Mucosa of rectum (tissue), 2 donors: ENCODE measurements around the gene RNF212.
A peak's percentile ranks its signal among the peaks of the same experiment; 100 is the strongest.
"Not testable (repeated sequence)": the region's sequence is repeated elsewhere in the genome, so short reads cannot be mapped to it uniquely, and the experiment has no call there.

Experiments
- H3K27ac ChIP-seq, 2 donors: one replicate each; pipeline ENCODE4 v1.7.0; 2013; ENCODE audit warnings: inconsistent platforms in 2 of 2, low read depth in 2 of 2, low read length in 2 of 2
- H3K27me3 ChIP-seq, 2 donors: one replicate each; pipeline ENCODE4 v1.7.0; 2013; ENCODE audit warnings: low read length in 2 of 2; ENCODE audit not compliant: control insufficient read depth in 2 of 2, insufficient read depth in 2 of 2
- H3K36me3 ChIP-seq, 2 donors: one replicate each; pipeline ENCODE4 v1.7.0; 2013; ENCODE audit warnings: low read length in 2 of 2; ENCODE audit not compliant: control insufficient read depth in 2 of 2, insufficient read depth in 2 of 2
- H3K4me1 ChIP-seq, 2 donors: one replicate each; pipeline ENCODE4 v1.7.0; 2013; ENCODE audit warnings: low read length in 2 of 2, mild to moderate bottlenecking in 1 of 2; ENCODE audit not compliant: control insufficient read depth in 2 of 2, insufficient read depth in 2 of 2
- H3K4me3 ChIP-seq, 2 donors: one replicate each; pipeline ENCODE4 v1.7.0; 2013; ENCODE audit warnings: low read length in 2 of 2
- H3K9ac ChIP-seq, 2 donors: one replicate each; pipeline ENCODE4 v1.7.0; 2013; ENCODE audit warnings: low read length in 2 of 2, low read depth in 1 of 2, mild to moderate bottlenecking in 1 of 2
- H3K9me3 ChIP-seq, 2 donors: one replicate each; pipeline ENCODE4 v1.7.0; 2013; ENCODE audit warnings: low read length in 2 of 2; ENCODE audit not compliant: control insufficient read depth in 2 of 2
- donor health status: healthy.
- donor health status: Normal muscosa, but diverticular disease.

RNF212 gene

DNA sequence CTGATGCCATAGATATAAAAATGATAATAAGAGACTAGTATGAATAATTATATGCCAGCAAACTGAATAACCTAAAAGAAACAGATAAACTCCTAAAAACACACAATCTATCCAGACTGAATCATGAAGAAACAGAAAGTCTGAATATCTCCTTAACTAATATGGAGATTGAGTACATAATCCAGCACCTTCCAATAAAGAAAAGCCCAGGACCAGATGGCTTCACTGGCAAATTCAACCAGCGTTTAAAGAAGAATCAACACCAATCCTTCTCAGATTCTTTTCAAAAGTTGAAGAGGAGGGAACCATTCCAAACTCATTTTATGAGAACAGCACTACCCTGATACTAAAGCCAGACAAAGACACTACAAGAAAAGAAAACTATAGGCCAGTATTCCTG is 26.5 kb upstream of the RNF212 start:
- Histone ChIP-seq H3K9ac (no peak overlapping the region), H3K9me3 (no peaks in the 10 kb centered on the region), H3K27ac (no peak overlapping the region), H3K4me1 (peaks cover 0 to 10% of the 10 kb centered on the region in 2 donors), H3K27me3 (no peaks in the 10 kb centered on the region), H3K36me3 (no peaks in the 10 kb centered on the region), H3K4me3 (no peak overlapping the region)

DNA sequence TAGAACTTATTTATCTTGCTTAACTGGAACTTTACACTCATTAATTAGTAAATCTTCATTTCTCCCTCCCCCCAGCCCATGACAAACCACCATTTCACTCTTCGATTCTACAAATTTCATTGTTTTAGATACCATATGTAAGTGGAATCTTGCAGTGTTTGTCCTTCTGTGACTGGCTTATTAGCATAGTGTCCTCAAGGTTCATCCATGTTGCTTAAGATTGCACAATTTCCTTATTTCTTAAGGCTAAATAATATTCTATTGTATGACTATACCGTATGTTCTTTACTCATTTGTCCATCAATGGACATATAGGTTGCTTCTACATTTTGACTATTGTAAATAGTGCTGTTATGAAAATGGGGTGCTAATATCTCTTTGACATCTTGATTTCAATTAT is 24.5 kb upstream of the RNF212 start:
- H3K27ac ChIP-seq: no peak overlapping the region
- no peaks in the 10 kb centered on the region for H3K9me3 ChIP-seq
- peaks cover 0 to 10% of the 10 kb centered on the region in 2 donors for H3K4me1 ChIP-seq
- no peak overlapping the region for H3K9ac ChIP-seq
- no peaks in the 10 kb centered on the region for H3K36me3 ChIP-seq
- H3K27me3 ChIP-seq: peaks cover 0 to 2% of the 10 kb centered on the region in 2 donors
- no peak overlapping the region for H3K4me3 ChIP-seq

DNA sequence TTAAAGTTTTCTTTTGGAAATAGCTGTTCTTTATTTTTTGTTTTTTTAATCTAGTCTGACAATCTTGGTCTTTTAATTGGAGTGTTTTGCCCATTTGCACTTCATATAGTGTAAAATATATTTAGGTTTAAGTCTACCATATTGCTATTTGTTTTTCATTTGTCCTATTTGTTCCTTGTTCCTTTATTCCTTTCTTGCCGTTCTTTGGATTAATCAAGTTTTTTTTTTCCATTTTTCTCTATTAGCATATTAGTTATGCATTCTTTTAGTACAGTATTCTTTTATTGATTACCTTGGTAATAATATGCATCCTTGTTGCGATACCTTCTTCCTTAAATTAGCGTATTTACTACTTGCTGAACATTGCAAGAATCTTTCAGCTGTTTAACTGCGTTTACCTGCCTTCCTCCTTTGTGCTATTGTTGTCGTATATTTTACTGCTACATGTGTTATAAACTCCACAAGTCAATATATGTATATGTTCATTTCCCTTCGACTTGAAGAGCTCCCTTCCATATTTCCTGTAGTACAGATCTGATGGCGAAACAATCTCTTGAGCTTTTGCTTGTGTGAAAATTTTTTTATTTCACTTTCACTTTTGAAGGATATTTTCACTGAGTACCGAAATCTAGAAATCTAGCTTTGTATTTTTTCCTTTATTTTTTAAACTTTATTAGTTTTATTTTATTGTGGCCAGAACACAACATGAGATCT is 23.9 kb upstream of the RNF212 start:
- Histone ChIP-seq H3K27ac (no peak overlapping the region), H3K9me3 (no peaks in the 10 kb centered on the region), H3K36me3 (no peaks in the 10 kb centered on the region), H3K4me3 (peak overlapping the region; percentile 47 to 61), H3K4me1 (peaks cover 0 to 10% of the 10 kb centered on the region in 2 donors), H3K9ac (peak overlapping the region; percentile 9 to 27), H3K27me3 (peaks cover 0 to 2% of the 10 kb centered on the region in 2 donors)

DNA sequence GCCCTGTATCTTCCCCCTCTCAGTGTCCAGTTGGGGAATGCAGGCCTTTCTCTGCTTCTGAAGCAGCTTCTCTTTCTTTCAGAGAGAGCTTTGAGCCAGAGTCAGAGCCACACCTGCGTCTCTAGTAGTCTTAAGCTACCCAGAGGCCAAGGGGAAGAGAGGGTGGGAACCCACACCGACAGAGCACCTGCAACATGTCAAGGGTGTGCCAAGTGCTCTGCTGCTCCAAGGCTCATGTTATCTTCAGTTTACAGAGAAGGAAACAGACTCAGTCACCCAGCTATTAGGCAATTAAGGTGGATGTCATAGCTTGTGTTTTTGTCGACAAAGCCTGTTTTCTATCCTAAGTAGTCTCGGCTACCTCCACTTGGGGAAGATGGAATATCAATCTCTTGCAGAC is 22.7 kb upstream of the RNF212 start:
- no peaks in the 10 kb centered on the region for H3K9me3 ChIP-seq
- no peak overlapping the region for H3K9ac ChIP-seq
- peaks cover 0 to 10% of the 10 kb centered on the region in 2 donors for H3K4me1 ChIP-seq
- H3K36me3 ChIP-seq: no peaks in the 10 kb centered on the region
- H3K27ac ChIP-seq: no peak overlapping the region
- H3K4me3 ChIP-seq: no peak overlapping the region
- H3K27me3 ChIP-seq: peaks cover 0 to 2% of the 10 kb centered on the region in 2 donors

DNA sequence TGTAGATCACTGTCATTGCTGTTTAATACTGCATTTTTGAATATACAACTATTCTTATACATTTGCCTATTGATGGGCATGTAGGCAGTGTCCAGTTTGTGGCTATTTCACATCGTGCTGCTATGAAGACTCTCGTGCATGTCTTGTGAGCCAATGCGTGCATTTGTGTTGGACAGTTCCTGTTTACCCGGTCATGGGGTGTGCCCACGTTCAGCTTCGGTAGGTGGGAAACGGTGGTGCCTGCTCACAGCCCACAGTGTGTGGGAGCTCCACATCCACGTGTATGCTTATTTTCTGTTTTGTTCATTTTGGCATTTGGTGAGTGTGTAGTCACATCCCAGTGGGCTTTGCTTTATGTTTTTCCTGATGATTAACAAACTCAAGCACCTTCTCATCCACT is 19.7 kb upstream of the RNF212 start:
- H3K36me3 ChIP-seq: no peaks in the 10 kb centered on the region
- H3K27ac ChIP-seq: no peak overlapping the region
- H3K4me3 ChIP-seq: no peak overlapping the region
- H3K9me3 ChIP-seq: no peaks in the 10 kb centered on the region
- H3K4me1 ChIP-seq: peaks cover 0 to 10% of the 10 kb centered on the region in 2 donors
- peaks cover 0 to 2% of the 10 kb centered on the region in 2 donors for H3K27me3 ChIP-seq
- no peak overlapping the region for H3K9ac ChIP-seq

DNA sequence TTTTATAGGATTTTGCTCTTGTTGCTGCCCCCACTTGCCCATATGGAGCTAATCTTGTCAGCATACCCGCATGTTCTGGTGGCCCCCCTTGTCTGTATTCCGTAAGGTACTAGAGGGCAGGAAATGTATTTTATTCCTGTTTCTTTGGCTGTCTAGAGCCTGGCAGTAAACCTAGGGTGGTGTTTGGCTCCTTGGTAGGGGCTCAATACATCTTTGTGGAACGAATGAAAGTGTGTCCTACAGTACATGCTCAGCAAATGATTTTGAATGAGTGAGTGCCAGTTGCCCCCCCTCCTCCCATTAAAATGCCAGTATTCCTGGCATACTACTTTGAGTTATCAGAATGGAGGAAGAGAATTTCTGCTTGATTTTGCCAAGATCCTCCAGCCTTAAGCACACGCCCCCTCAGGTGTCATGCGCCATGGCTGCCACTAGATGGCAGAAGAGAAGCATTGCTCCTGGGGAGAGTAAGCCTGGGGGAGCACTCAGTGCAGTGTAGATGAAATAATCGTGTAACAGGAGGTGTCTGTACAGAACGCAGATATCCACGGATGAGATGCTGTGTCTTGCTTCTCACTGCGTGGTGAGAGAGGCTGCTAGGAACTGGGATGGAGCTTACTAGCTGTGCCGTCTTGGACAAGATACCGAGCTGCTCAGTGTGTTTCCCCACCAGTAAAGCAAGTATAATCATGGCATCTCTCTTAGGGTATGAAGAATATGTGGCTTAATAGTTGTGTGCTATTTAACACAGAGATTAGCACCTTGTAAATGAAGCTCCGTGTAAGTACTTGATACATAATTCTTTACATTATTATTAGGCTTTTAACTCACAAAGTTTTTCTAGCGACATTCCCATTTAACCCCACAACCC is 17.2 kb upstream of the RNF212 start:
- no peak overlapping the region for H3K27ac ChIP-seq
- no peak overlapping the region for H3K4me3 ChIP-seq
- no peaks in the 10 kb centered on the region for H3K36me3 ChIP-seq
- no peaks in the 10 kb centered on the region for H3K4me1 ChIP-seq
- no peaks in the 10 kb centered on the region for H3K9me3 ChIP-seq
- no peak overlapping the region for H3K9ac ChIP-seq
- peaks cover 2 to 3% of the 10 kb centered on the region in 2 donors for H3K27me3 ChIP-seq

DNA sequence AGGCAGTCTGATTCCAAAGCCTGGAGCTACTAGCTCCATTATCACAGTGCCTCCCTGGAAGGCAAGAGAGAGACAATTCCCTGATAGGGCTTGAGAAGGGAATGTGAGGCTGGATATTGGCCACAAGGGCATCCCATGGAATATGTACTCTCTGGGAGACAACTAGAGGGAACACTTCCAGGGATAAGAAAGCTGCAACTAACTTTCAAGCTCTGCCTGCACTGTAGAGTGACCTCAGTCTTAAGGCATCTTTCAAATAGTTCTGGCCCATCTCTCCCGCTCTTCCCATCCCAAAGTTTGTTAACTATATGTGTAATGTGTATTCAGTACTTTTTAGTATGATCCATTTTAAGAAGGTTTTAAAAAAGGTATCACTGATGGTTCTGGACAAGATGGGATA is 13.1 kb upstream of the RNF212 start:
- H3K4me1 ChIP-seq: peaks cover 0 to 2% of the 10 kb centered on the region in 2 donors
- H3K27me3 ChIP-seq: peaks cover 0 to 3% of the 10 kb centered on the region in 2 donors
- no peak overlapping the region for H3K9ac ChIP-seq
- H3K27ac ChIP-seq: no peak overlapping the region
- H3K4me3 ChIP-seq: no peak overlapping the region
- H3K9me3 ChIP-seq: no peaks in the 10 kb centered on the region
- no peaks in the 10 kb centered on the region for H3K36me3 ChIP-seq

DNA sequence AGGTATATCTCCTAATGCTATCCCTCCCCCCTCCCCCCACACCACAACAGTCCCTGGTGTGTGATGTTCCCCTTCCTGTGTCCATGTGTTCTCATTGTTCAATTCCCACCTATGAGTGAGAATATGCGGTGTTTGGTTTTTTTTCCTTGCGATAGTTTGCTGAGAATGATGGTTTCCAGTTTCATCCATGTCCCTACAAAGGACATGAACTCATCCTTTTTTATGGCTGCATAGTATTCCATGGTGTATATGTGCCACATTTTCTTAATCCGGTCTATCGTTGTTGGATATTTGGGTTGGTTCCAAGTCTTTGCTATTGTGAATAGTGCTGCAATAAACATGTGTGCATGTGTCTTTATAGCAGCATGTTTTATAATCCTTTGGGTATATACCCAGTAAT is 12.1 kb upstream of the RNF212 start:
- H3K36me3 ChIP-seq, H3K27ac ChIP-seq, H3K27me3 ChIP-seq, H3K9me3 ChIP-seq, H3K9ac ChIP-seq, H3K4me3 ChIP-seq, H3K4me1 ChIP-seq: not testable (repeated sequence)

DNA sequence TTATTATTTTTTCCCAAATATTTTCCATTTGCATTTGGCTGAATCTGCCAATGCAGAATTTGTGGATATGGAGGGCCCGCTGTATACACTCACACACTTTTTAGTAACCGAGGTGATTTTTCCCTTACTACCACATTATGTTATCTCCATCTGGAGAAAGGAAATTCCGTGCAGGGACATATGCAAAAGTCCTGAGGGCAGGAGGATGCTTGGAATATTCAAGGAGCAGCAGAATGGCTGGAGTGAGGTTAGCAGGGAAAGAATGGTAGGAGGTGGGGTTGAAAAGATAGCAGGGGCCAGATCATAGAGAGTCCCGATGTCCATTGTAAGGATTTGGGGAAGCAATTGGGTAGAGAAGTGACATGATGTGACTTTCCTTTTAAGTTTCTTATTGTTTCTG is 11.5 kb upstream of the RNF212 start:
- no peaks in the 10 kb centered on the region for H3K9me3 ChIP-seq
- H3K36me3 ChIP-seq: no peaks in the 10 kb centered on the region
- no peak overlapping the region for H3K27ac ChIP-seq
- H3K4me1 ChIP-seq: peaks cover 0 to 2% of the 10 kb centered on the region in 2 donors
- H3K9ac ChIP-seq: no peak overlapping the region
- peaks cover 0 to 3% of the 10 kb centered on the region in 2 donors for H3K27me3 ChIP-seq
- H3K4me3 ChIP-seq: no peak overlapping the region

DNA sequence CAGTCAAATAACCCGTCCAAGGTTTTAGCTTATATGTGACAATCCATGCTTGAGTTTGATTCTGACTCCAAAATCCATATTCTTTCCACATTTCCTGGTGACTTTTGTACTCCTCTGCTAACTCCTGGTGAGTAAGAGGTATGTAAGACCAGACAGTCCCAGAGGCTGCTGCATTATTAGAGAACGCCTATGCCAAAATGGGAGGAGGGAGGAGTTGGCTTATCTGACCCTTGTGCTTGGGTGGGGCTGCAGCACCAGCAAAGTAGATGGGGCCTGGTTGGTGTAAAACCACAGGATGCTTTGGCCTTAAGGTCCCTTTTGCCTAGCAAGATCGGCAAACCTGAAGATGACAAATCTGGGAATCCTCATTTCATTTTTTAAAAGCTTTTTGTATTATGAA is 9.1 kb upstream of the RNF212 start:
- peaks cover 0 to 2% of the 10 kb centered on the region in 2 donors for H3K4me1 ChIP-seq
- peaks cover 0 to 3% of the 10 kb centered on the region in 2 donors for H3K27me3 ChIP-seq
- H3K9ac ChIP-seq: no peak overlapping the region
- no peak overlapping the region for H3K4me3 ChIP-seq
- H3K27ac ChIP-seq: no peak overlapping the region
- H3K9me3 ChIP-seq: no peaks in the 10 kb centered on the region
- no peaks in the 10 kb centered on the region for H3K36me3 ChIP-seq
